WI38 (cell line): ENCODE results near the gene ZCCHC2.
A peak's percentile ranks its signal among the peaks of the same experiment; 100 is the strongest.

ENCODE experiments used
- H3K4me3 ChIP-seq: 2 replicates; pipeline ENCODE4 v1.5.1; 2011; ENCODE audit warnings: low read depth, mild to moderate bottlenecking, control low read depth, low read length
- CTCF ChIP-seq: IDR thresholded peaks from 2 replicates; pipeline ENCODE4 v1.5.1; 2012; ENCODE audit warnings: low read depth, mild to moderate bottlenecking, control low read depth, low read length

The ZCCHC2 gene

GRCh38 chr18:62522504-62523254 is at the start of gene ZCCHC2:
ZCCHC2 (plus strand) TSS chr18:62523025; CDS start chr18:62523425, 400 bp downstream.
- peak within 1 kb of the TSS; percentile 78 for H3K4me3 ChIP-seq
- TF ChIP-seq CTCF, result no peak

- TF ChIP-seq CTCF, result no peak
- H3K4me3 ChIP-seq, result no peak overlapping the region
Observed at GRCh38 chr18:62479574-62479973, 43.3 kb upstream of the ZCCHC2 start.

- H3K4me3 ChIP-seq, result no peak overlapping the region
- TF ChIP-seq CTCF, result no peak
Observed at GRCh38 chr18:62480927-62481326, 41.9 kb upstream of the ZCCHC2 start.

GRCh38 chr18:62484941-62485340 is 37.9 kb upstream of the ZCCHC2 start:
- no peak overlapping the region for H3K4me3 ChIP-seq
- TF ChIP-seq CTCF, result no peak

GRCh38 chr18:62485684-62486083 is 37.1 kb upstream of the ZCCHC2 start:
- no peak for TF ChIP-seq CTCF
- 0 out of 2 replicates have a peak overlapping the region, but pooled peaks have one; percentile 4 for H3K4me3 ChIP-seq

GRCh38 chr18:62486290-62486964 is 36.4 kb upstream of the ZCCHC2 start:
- no peak for TF ChIP-seq CTCF
- H3K4me3 ChIP-seq, result no peak overlapping the region

- TF ChIP-seq CTCF, result no peak
Observed at GRCh38 chr18:62487161-62487560, 35.7 kb upstream of the ZCCHC2 start.

More at GRCh38 chr18:62487161-62487560, 35.7 kb upstream of the ZCCHC2 start:
- H3K4me3 ChIP-seq, result no peak overlapping the region
